ENCODE measurements around the gene SERINC5. TPM values are rescaled to one million over a fixed set of nuclear protein-coding genes. Genes with fewer than 3 reads are reported as not detected.
A peak's percentile ranks its signal among the peaks of the same experiment; 100 is the strongest.
"Not testable (repeated sequence)": the region's sequence is repeated elsewhere in the genome, so short reads cannot be mapped to it uniquely, and the experiment has no call there.

SERINC5 gene
- total RNA-seq, 2 experiments from 2014 or later: 32.4 to 33.1 TPM

- CTCF ChIA-PET: interaction anchor here (0.8 to 1.9 kb wide), 3 partner anchors 10 to 117 kb away, joined by 4 read pairs; partner anchors contain the start of gene SERINC5
- ATAC-seq (no peak), DNase-seq (no peak)
- intact Hi-C loops (cut with micrococcal nuclease): no loop called here
- Mint-ChIP-seq H3K36me3 (ENCODE audit: low read depth) (peaks cover 17% of the 10 kb centered on the region), H3K27me3 (no peaks in the 10 kb centered on the region), H3K4me1 (ENCODE audit: low read depth) (peaks cover 77% of the 10 kb centered on the region), H3K4me3 (no peak overlapping the region), H3K27ac (peak overlapping the region; percentile 15), H3K9me3 (peaks cover 4% of the 10 kb centered on the region)
- POLR2A ChIA-PET: no interaction called here
- no peak for TF ChIP-seq CTCF (IDR thresholded peaks at IDR 0.05)
Measured at GRCh38 chr5:80138486-80138885, 117.4 kb downstream of the SERINC5 start.

GRCh38 chr5:80136798-80137197 is 119.0 kb downstream of the SERINC5 start:
- ATAC-seq: not testable (repeated sequence)

GRCh38 chr5:80134876-80135275 is 121.0 kb downstream of the SERINC5 start:
- ChIA-PET CTCF (interaction anchor here (1.2 to 1.8 kb wide), 2 partner anchors 9 to 69 kb away, joined by 4 to 5 read pairs; no protein-coding TSS in a partner anchor), POLR2A (interaction anchor here (0.9 kb wide), 1 partner anchor 40 kb away, joined by 4 read pairs; no protein-coding TSS in a partner anchor)
- no peak for TF ChIP-seq CTCF (IDR thresholded peaks at IDR 0.05)
- H3K9me3 Mint-ChIP-seq: peaks cover 21% of the 10 kb centered on the region
- no peak for DNase-seq
- no peak for ATAC-seq
- peaks cover 70% of the 10 kb centered on the region for H3K4me1 Mint-ChIP-seq (ENCODE audit: low read depth)
- intact Hi-C loops (cut with micrococcal nuclease): no loop called here
- no peaks in the 10 kb centered on the region for H3K27me3 Mint-ChIP-seq
- H3K4me3 Mint-ChIP-seq: no peak overlapping the region
- H3K36me3 Mint-ChIP-seq (ENCODE audit: low read depth): peaks cover 21% of the 10 kb centered on the region
- H3K27ac Mint-ChIP-seq: peak overlapping the region; percentile 84

More at GRCh38 chr5:80136798-80137197, 119.0 kb downstream of the SERINC5 start:
- Mint-ChIP-seq H3K4me1 (ENCODE audit: low read depth) (peaks cover 77% of the 10 kb centered on the region), H3K27ac (peak overlapping the region; percentile 84), H3K36me3 (ENCODE audit: low read depth) (peaks cover 11% of the 10 kb centered on the region), H3K4me3 (peak overlapping the region; percentile 50)
- intact Hi-C loops (cut with micrococcal nuclease); DNase-seq; H3K9me3 Mint-ChIP-seq; H3K27me3 Mint-ChIP-seq: not testable (repeated sequence)
- ChIA-PET CTCF (interaction anchor here (0.9 to 1.8 kb wide), 4 partner anchors 8 to 169 kb away, joined by 3 to 5 read pairs (median 4); no protein-coding TSS in a partner anchor), POLR2A (interaction anchor here (0.8 kb wide), 1 partner anchor 11 kb away, joined by 3 read pairs; no protein-coding TSS in a partner anchor)

GRCh38 chr5:80129146-80129545 is 126.7 kb downstream of the SERINC5 start:
- TF ChIP-seq CTCF (IDR thresholded peaks at IDR 0.05): no peak
- DNase-seq: no peak
- peaks cover 22% of the 10 kb centered on the region for H3K9me3 Mint-ChIP-seq
- ATAC-seq: no peak
- CTCF ChIA-PET: interaction anchor here (1.1 to 1.6 kb wide), 3 partner anchors 8 to 46 kb away, joined by 3 read pairs; no protein-coding TSS in a partner anchor
- no peak overlapping the region for H3K27ac Mint-ChIP-seq
- H3K36me3 Mint-ChIP-seq (ENCODE audit: low read depth): peaks cover 23% of the 10 kb centered on the region
- H3K4me1 Mint-ChIP-seq (ENCODE audit: low read depth): peaks cover 63% of the 10 kb centered on the region
- POLR2A ChIA-PET: no interaction called here
- no peaks in the 10 kb centered on the region for H3K27me3 Mint-ChIP-seq
- intact Hi-C loops (cut with micrococcal nuclease): loop anchor here (5.0 kb wide), 2 partner anchors 63 to 118 kb away; no protein-coding TSS in a partner anchor
- no peak overlapping the region for H3K4me3 Mint-ChIP-seq

GRCh38 chr5:80128141-80128540 is 127.7 kb downstream of the SERINC5 start:
- POLR2A ChIA-PET: interaction anchor here (1.3 to 3.3 kb wide), 2 partner anchors 91 to 127 kb away, joined by 4 to 14 read pairs; partner anchors contain the start of gene SERINC5
- Mint-ChIP-seq H3K4me1 (ENCODE audit: low read depth) (peaks cover 62% of the 10 kb centered on the region), H3K27me3 (no peaks in the 10 kb centered on the region), H3K4me3 (no peak overlapping the region), H3K36me3 (ENCODE audit: low read depth) (peaks cover 23% of the 10 kb centered on the region), H3K27ac (peak overlapping the region; percentile 17), H3K9me3 (peaks cover 22% of the 10 kb centered on the region)
- DNase-seq (no peak), ATAC-seq (no peak)
- CTCF ChIA-PET: interaction anchor here (1.1 to 1.2 kb wide), 2 partner anchors 9 to 45 kb away, joined by 3 read pairs; no protein-coding TSS in a partner anchor
- intact Hi-C loops (cut with micrococcal nuclease): loop anchor here (5.0 kb wide), 2 partner anchors 64 to 119 kb away; no protein-coding TSS in a partner anchor
- TF ChIP-seq CTCF (IDR thresholded peaks at IDR 0.05): no peak

Measured in activated CD8-positive, alpha-beta T cell treated with anti-CD3 and anti-CD28 coated beads for 36 hours (primary cell).